ENCODE data around the gene SNAI3. TPM values are rescaled to one million over a fixed set of nuclear protein-coding genes. Genes with fewer than 3 reads are reported as not detected.

SNAI3 gene
- total RNA-seq: under 1 TPM in 2 of 4 donors, not detected in 2; 0.70 to 0.80 TPM

GRCh38 chr16:88686439-88687253, at the start of gene SNAI3:
SNAI3 (minus strand) TSS chr16:88686507; CDS start chr16:88686406, 101 bp downstream.
- Histone ChIP-seq H3K27ac (peak within 1 kb of the TSS; percentile 56 to 89 (median 68)), H3K4me1 (peaks cover 0 to 41% (median 21%) of the 10 kb centered on the region in 4 donors), H3K9me3 (no peaks in the 10 kb centered on the region), H3K27me3 (peaks cover 0 to 9% of the 10 kb centered on the region in 2 donors), H3K4me3 (peak within 1 kb of the TSS; percentile 61 to 76 (median 69)), H3K36me3 (no peaks in the 10 kb centered on the region)
- DNase-seq: peak; percentile 95 to 97 (median 96)
- TF ChIP-seq CTCF (IDR thresholded peaks at IDR 0.05) (no peak), POLR2A (IDR thresholded peaks at IDR 0.05) (peak in 1 of 2 donors; percentile 19)

- Histone ChIP-seq H3K4me1 (peaks cover 0 to 6% (median 0%) of the 10 kb centered on the region in 4 donors), H3K27ac (no peak overlapping the region), H3K36me3 (peaks cover 0 to 69% (median 0%) of the 10 kb centered on the region in 3 donors), H3K27me3 (no peaks in the 10 kb centered on the region), H3K9me3 (no peaks in the 10 kb centered on the region), H3K4me3 (no peak overlapping the region)
- no peak for TF ChIP-seq POLR2A (IDR thresholded peaks at IDR 0.05)
- TF ChIP-seq CTCF (IDR thresholded peaks at IDR 0.05): no peak
- no peak for DNase-seq
Observed at GRCh38 chr16:88736088-88736487, 49.8 kb upstream of the SNAI3 start.

- Histone ChIP-seq H3K27me3 (no peaks in the 10 kb centered on the region), H3K27ac (no peak overlapping the region), H3K36me3 (peaks cover 0 to 69% (median 0%) of the 10 kb centered on the region in 3 donors), H3K9me3 (no peaks in the 10 kb centered on the region), H3K4me1 (peaks cover 0 to 6% (median 0%) of the 10 kb centered on the region in 4 donors), H3K4me3 (no peak overlapping the region)
- TF ChIP-seq POLR2A (IDR thresholded peaks at IDR 0.05) (no peak), CTCF (IDR thresholded peaks at IDR 0.05) (no peak)
- no peak for DNase-seq
Observed at GRCh38 chr16:88735616-88736015, 49.3 kb upstream of the SNAI3 start.

- H3K36me3 ChIP-seq: peaks cover 0 to 70% (median 0%) of the 10 kb centered on the region in 3 donors
- no peak overlapping the region for H3K27ac ChIP-seq
- H3K27me3 ChIP-seq: no peaks in the 10 kb centered on the region
- TF ChIP-seq CTCF (IDR thresholded peaks at IDR 0.05) (no peak), POLR2A (IDR thresholded peaks at IDR 0.05) (no peak)
- H3K4me3 ChIP-seq: no peak overlapping the region
- DNase-seq: no peak
- H3K9me3 ChIP-seq: no peaks in the 10 kb centered on the region
- H3K4me1 ChIP-seq: peaks cover 0 to 6% (median 0%) of the 10 kb centered on the region in 4 donors
Observed at GRCh38 chr16:88735121-88735520, 48.8 kb upstream of the SNAI3 start.

GRCh38 chr16:88734361-88734728, 48.0 kb upstream of the SNAI3 start:
- H3K4me3 ChIP-seq: no peak overlapping the region
- no peak overlapping the region for H3K27ac ChIP-seq
- peaks cover 0 to 6% (median 0%) of the 10 kb centered on the region in 4 donors for H3K4me1 ChIP-seq
- DNase-seq: no peak
- peaks cover 0 to 70% (median 0%) of the 10 kb centered on the region in 3 donors for H3K36me3 ChIP-seq
- no peak for TF ChIP-seq CTCF (IDR thresholded peaks at IDR 0.05)
- TF ChIP-seq POLR2A (IDR thresholded peaks at IDR 0.05): no peak
- no peaks in the 10 kb centered on the region for H3K9me3 ChIP-seq
- no peaks in the 10 kb centered on the region for H3K27me3 ChIP-seq

All from Peyer's patch (tissue), 4 donors.